ENCODE results near the gene ST6GAL2.

ST6GAL2 gene

GRCh38 chr2:106899786-106900530 lies 14.0 kb upstream of the ST6GAL2 start:
- Histone ChIP-seq H3K27ac (no peak overlapping the region), H3K4me3 (no peak overlapping the region)
- TF ChIP-seq, protein P1, sequence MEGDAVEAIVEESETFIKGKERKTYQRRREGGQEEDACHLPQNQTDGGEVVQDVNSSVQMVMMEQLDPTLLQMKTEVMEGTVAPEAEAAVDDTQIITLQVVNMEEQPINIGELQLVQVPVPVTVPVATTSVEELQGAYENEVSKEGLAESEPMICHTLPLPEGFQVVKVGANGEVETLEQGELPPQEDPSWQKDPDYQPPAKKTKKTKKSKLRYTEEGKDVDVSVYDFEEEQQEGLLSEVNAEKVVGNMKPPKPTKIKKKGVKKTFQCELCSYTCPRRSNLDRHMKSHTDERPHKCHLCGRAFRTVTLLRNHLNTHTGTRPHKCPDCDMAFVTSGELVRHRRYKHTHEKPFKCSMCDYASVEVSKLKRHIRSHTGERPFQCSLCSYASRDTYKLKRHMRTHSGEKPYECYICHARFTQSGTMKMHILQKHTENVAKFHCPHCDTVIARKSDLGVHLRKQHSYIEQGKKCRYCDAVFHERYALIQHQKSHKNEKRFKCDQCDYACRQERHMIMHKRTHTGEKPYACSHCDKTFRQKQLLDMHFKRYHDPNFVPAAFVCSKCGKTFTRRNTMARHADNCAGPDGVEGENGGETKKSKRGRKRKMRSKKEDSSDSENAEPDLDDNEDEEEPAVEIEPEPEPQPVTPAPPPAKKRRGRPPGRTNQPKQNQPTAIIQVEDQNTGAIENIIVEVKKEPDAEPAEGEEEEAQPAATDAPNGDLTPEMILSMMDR (IDR thresholded peaks at IDR 0.05): no peak
- DNase-seq (ENCODE audit: low spot score): no peak

GRCh38 chr2:106894545-106894944 lies 8.6 kb upstream of the ST6GAL2 start:
- Histone ChIP-seq H3K27ac (no peak overlapping the region), H3K4me3 (no peak overlapping the region)
- DNase-seq (ENCODE audit: low spot score): no peak
- TF ChIP-seq, protein P1 (IDR thresholded peaks at IDR 0.05): no peak

- TF ChIP-seq, protein P1 (IDR thresholded peaks at IDR 0.05): no peak
- Histone ChIP-seq H3K4me3 (no peak overlapping the region), H3K27ac (no peak overlapping the region)
- no peak for DNase-seq (ENCODE audit: low spot score)
Measured at GRCh38 chr2:106892048-106892447, 6.1 kb upstream of the ST6GAL2 start.

DNA sequence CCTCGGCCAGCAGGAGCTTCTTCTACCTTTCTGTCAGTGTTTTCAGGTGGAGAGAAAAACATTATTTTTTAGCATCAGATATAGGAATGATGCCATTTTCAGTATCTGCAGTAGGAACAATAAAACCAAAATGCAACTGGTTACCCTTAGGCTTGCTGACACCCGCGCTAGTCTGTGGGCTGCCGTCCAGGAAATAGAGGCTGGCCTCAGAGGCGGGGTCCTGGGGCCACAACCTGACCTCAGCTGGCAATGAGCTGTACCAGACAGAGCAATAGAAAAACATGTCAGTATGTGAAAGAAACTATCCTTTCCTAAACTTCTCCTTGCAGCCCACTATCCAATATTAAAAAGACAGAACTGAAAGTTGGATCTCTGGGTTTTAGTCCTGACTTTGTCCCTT lies 4.6 kb upstream of the ST6GAL2 start:
- H3K27ac ChIP-seq: no peak overlapping the region
- no peak for DNase-seq (ENCODE audit: low spot score)

GRCh38 chr2:106886916-106887758 lies 1.2 kb upstream of the ST6GAL2 start:
- Histone ChIP-seq H3K27ac (peak overlapping the region; percentile 93 to 98), H3K4me3 (peak overlapping the region; percentile 95)
- peak; percentile 78 for DNase-seq (ENCODE audit: low spot score)
- TF ChIP-seq, protein P1 (IDR thresholded peaks at IDR 0.05): no peak

More for the DNA sequence above, 4.6 kb upstream of the ST6GAL2 start:
- TF ChIP-seq, protein P1 (IDR thresholded peaks at IDR 0.05): no peak
- H3K4me3 ChIP-seq: no peak overlapping the region

- Histone ChIP-seq H3K4me3 (peak overlapping the region; percentile 95), H3K27ac (peak overlapping the region; percentile 93 to 98)
Measured at GRCh38 chr2:106885329-106885728, 638 bp downstream of the ST6GAL2 start.

More at GRCh38 chr2:106885329-106885728, 638 bp downstream of the ST6GAL2 start:
- TF ChIP-seq, protein P1 (IDR thresholded peaks at IDR 0.05): no peak
- no peak for DNase-seq (ENCODE audit: low spot score)

Measured in coronary artery (tissue), 2 donors.